WTC11 (cell line): Measurements from ENCODE around the gene MTFP1.

Experiments used
- ATF3 ChIP-seq: sonication (generic); formaldehyde crosslinking; conservative IDR thresholded peaks from 2 replicates; pipeline ENCODE4 v1.8.1; 2022; ENCODE audit warnings: mild to moderate bottlenecking, missing genetic modification reagents
- CREM ChIP-seq: sonication (generic); formaldehyde crosslinking; IDR thresholded peaks from 2 replicates; pipeline ENCODE4 v1.8.1; 2022; ENCODE audit warnings: mild to moderate bottlenecking, missing genetic modification reagents, moderate library complexity
- CTCF ChIP-seq: fragments of 200-600 bp; IDR thresholded peaks from 2 replicates; pipeline ENCODE4 v1.8.0; 2022; ENCODE audit warnings: antibody characterized with exemption
- E2F1 ChIP-seq: sonication (generic); formaldehyde crosslinking; IDR thresholded peaks from 2 replicates; pipeline ENCODE4 v1.8.0; 2022; ENCODE audit warnings: mild to moderate bottlenecking, missing genetic modification reagents
- E2F4 ChIP-seq: sonication (generic); formaldehyde crosslinking; IDR thresholded peaks from 2 replicates; pipeline ENCODE4 v1.8.1; 2022; ENCODE audit warnings: low read depth, mild to moderate bottlenecking, moderate library complexity, missing genetic modification reagents, borderline replicate concordance
- IRF2 ChIP-seq: sonication (generic); formaldehyde crosslinking; IDR thresholded peaks from 2 replicates; pipeline ENCODE4 v1.8.0; 2022; ENCODE audit warnings: low read depth, missing genetic modification reagents, borderline replicate concordance
- NR2C2 ChIP-seq: sonication (generic); formaldehyde crosslinking; IDR thresholded peaks from 2 replicates; pipeline ENCODE4 v1.8.0; 2022; ENCODE audit warnings: mild to moderate bottlenecking, missing genetic modification reagents
- ZNF232 ChIP-seq: sonication (generic); formaldehyde crosslinking; IDR thresholded peaks from 2 replicates; pipeline ENCODE4 v1.8.0; 2022; ENCODE audit warnings: mild to moderate bottlenecking, missing genetic modification reagents
- TF ChIP-seq, protein P1 (sequence below): sonication (generic); formaldehyde crosslinking; IDR thresholded peaks from 2 replicates; pipeline ENCODE4 v1.8.1; 2023; ENCODE audit warnings: mild to moderate bottlenecking, missing genetic modification reagents, moderate library complexity
- TF ChIP-seq, protein P2 (sequence below): sonication (generic); formaldehyde crosslinking; IDR thresholded peaks from 2 replicates; pipeline ENCODE4 v1.8.0; 2023; ENCODE audit warnings: missing genetic modification reagents, mild to moderate bottlenecking, borderline replicate concordance

DNA sequence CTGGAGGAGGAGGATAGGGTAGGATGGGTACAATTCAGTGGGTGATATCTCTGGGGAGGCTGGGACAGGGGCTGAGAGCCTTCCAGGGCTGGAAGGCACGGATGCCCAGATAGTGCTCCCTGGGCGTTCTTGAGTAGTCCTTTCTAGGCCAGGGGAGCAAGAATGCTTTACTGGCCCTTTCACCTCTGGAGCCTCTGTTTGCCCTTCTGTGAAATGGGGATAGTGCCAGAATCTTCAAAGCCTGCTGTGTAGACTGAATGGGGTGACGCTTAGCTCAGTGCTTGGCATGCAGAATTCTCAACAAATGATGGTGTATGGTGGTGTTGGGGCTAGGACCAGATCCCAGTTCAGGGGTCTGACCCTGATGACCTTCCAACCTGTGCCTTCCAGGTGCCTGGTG is 7.7 kb downstream of the MTFP1 start:
- TF ChIP-seq IRF2 (CRISPR knock-in tag) (no peak), NR2C2 (CRISPR knock-in tag) (no peak), ZNF232 (CRISPR knock-in tag) (no peak), E2F1 (CRISPR knock-in tag) (no peak), E2F4 (CRISPR knock-in tag) (no peak), CTCF (no peak), CREM (CRISPR knock-in tag) (no peak), ATF3 (CRISPR knock-in tag) (no peak)
- TF ChIP-seq, protein P1, sequence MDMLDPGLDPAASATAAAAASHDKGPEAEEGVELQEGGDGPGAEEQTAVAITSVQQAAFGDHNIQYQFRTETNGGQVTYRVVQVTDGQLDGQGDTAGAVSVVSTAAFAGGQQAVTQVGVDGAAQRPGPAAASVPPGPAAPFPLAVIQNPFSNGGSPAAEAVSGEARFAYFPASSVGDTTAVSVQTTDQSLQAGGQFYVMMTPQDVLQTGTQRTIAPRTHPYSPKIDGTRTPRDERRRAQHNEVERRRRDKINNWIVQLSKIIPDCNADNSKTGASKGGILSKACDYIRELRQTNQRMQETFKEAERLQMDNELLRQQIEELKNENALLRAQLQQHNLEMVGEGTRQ (CRISPR knock-in tag) = no peak
- TF ChIP-seq, protein P2, sequence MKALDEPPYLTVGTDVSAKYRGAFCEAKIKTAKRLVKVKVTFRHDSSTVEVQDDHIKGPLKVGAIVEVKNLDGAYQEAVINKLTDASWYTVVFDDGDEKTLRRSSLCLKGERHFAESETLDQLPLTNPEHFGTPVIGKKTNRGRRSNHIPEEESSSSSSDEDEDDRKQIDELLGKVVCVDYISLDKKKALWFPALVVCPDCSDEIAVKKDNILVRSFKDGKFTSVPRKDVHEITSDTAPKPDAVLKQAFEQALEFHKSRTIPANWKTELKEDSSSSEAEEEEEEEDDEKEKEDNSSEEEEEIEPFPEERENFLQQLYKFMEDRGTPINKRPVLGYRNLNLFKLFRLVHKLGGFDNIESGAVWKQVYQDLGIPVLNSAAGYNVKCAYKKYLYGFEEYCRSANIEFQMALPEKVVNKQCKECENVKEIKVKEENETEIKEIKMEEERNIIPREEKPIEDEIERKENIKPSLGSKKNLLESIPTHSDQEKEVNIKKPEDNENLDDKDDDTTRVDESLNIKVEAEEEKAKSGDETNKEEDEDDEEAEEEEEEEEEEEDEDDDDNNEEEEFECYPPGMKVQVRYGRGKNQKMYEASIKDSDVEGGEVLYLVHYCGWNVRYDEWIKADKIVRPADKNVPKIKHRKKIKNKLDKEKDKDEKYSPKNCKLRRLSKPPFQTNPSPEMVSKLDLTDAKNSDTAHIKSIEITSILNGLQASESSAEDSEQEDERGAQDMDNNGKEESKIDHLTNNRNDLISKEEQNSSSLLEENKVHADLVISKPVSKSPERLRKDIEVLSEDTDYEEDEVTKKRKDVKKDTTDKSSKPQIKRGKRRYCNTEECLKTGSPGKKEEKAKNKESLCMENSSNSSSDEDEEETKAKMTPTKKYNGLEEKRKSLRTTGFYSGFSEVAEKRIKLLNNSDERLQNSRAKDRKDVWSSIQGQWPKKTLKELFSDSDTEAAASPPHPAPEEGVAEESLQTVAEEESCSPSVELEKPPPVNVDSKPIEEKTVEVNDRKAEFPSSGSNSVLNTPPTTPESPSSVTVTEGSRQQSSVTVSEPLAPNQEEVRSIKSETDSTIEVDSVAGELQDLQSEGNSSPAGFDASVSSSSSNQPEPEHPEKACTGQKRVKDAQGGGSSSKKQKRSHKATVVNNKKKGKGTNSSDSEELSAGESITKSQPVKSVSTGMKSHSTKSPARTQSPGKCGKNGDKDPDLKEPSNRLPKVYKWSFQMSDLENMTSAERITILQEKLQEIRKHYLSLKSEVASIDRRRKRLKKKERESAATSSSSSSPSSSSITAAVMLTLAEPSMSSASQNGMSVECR (CRISPR knock-in tag) = no peak
